ENCODE measurements around the gene CDKN1A.

The CDKN1A gene

GRCh38 chr6:36718560-36718959 is 40.0 kb downstream of the CDKN1A start:
- TF ChIP-seq CTCF (IDR thresholded peaks at IDR 0.05; ENCODE audit: low read length) (no peak), EZH2 (optimal IDR thresholded peaks at IDR 0.05; ENCODE audit: low read depth, low read length) (no peak), EZH2phosphoT487 (IDR thresholded peaks at IDR 0.05; ENCODE audit: low read length) (no peak)
- H2AFZ ChIP-seq (ENCODE audit: low read length) = no peak overlapping the region
- no peaks in the 10 kb centered on the region for H3K79me2 ChIP-seq (ENCODE audit: low read length)
- no peaks in the 10 kb centered on the region for H3K27me3 ChIP-seq (replicated peaks; ENCODE audit: insufficient read depth, low read length)
- H3K9me2 ChIP-seq (replicated peaks; ENCODE audit: insufficient read depth, low read length) = no peaks in the 10 kb centered on the region
- no peaks in the 10 kb centered on the region for H4K20me1 ChIP-seq (ENCODE audit: insufficient read depth, low read length)
- no peak overlapping the region for H3K27ac ChIP-seq (ENCODE audit: low read length)
- H3K36me3 ChIP-seq (replicated peaks; ENCODE audit: insufficient read depth, low read length) = no peaks in the 10 kb centered on the region
- no peaks in the 10 kb centered on the region for H3K9me3 ChIP-seq (replicated peaks; ENCODE audit: insufficient read depth, low read length)
- H3F3A ChIP-seq (ENCODE audit: insufficient read depth, low read length) = no peaks in the 10 kb centered on the region
- H3K9ac ChIP-seq (ENCODE audit: low read length) = no peak overlapping the region
- no peaks in the 10 kb centered on the region for H3K4me1 ChIP-seq (ENCODE audit: low read length)
- no peak for DNase-seq
- no peak overlapping the region for H3K4me2 ChIP-seq (ENCODE audit: low read depth, low read length)
- H3K4me3 ChIP-seq (ENCODE audit: low read length) = no peak overlapping the region

- no peak overlapping the region for H3K4me2 ChIP-seq (ENCODE audit: low read depth, low read length)
- H3K27ac ChIP-seq (ENCODE audit: low read length) = no peak overlapping the region
- no peaks in the 10 kb centered on the region for H3K4me1 ChIP-seq (ENCODE audit: low read length)
- H4K20me1 ChIP-seq (ENCODE audit: insufficient read depth, low read length) = no peaks in the 10 kb centered on the region
- no peak overlapping the region for H3K4me3 ChIP-seq (ENCODE audit: low read length)
- H3K79me2 ChIP-seq (ENCODE audit: low read length) = no peaks in the 10 kb centered on the region
- H3F3A ChIP-seq (ENCODE audit: insufficient read depth, low read length) = no peaks in the 10 kb centered on the region
- no peaks in the 10 kb centered on the region for H3K9me3 ChIP-seq (replicated peaks; ENCODE audit: insufficient read depth, low read length)
- DNase-seq = no peak
- no peaks in the 10 kb centered on the region for H3K27me3 ChIP-seq (replicated peaks; ENCODE audit: insufficient read depth, low read length)
- H2AFZ ChIP-seq (ENCODE audit: low read length) = no peak overlapping the region
- TF ChIP-seq CTCF (IDR thresholded peaks at IDR 0.05; ENCODE audit: low read length) (no peak), EZH2phosphoT487 (IDR thresholded peaks at IDR 0.05; ENCODE audit: low read length) (no peak), EZH2 (optimal IDR thresholded peaks at IDR 0.05; ENCODE audit: low read depth, low read length) (no peak)
- H3K36me3 ChIP-seq (replicated peaks; ENCODE audit: insufficient read depth, low read length) = no peaks in the 10 kb centered on the region
- no peaks in the 10 kb centered on the region for H3K9me2 ChIP-seq (replicated peaks; ENCODE audit: insufficient read depth, low read length)
- H3K9ac ChIP-seq (ENCODE audit: low read length) = no peak overlapping the region
Measured at GRCh38 chr6:36719126-36719525, 40.6 kb downstream of the CDKN1A start.

GRCh38 chr6:36720251-36721141 is 42.0 kb downstream of the CDKN1A start:
- H3K27me3 ChIP-seq (replicated peaks; ENCODE audit: insufficient read depth, low read length) = no peaks in the 10 kb centered on the region
- H3K9me3 ChIP-seq (replicated peaks; ENCODE audit: insufficient read depth, low read length) = no peaks in the 10 kb centered on the region
- peaks cover 13% of the 10 kb centered on the region for H3K4me1 ChIP-seq (ENCODE audit: low read length)
- H3F3A ChIP-seq (ENCODE audit: insufficient read depth, low read length) = no peaks in the 10 kb centered on the region
- H4K20me1 ChIP-seq (ENCODE audit: insufficient read depth, low read length) = no peaks in the 10 kb centered on the region
- no peaks in the 10 kb centered on the region for H3K79me2 ChIP-seq (ENCODE audit: low read length)
- H3K4me2 ChIP-seq (ENCODE audit: low read depth, low read length) = no peak overlapping the region
- no peak for DNase-seq
- H3K27ac ChIP-seq (ENCODE audit: low read length) = no peak overlapping the region
- no peak overlapping the region for H2AFZ ChIP-seq (ENCODE audit: low read length)
- no peaks in the 10 kb centered on the region for H3K9me2 ChIP-seq (replicated peaks; ENCODE audit: insufficient read depth, low read length)
- no peak for TF ChIP-seq CTCF (IDR thresholded peaks at IDR 0.05; ENCODE audit: low read length)
- no peak for TF ChIP-seq EZH2phosphoT487 (IDR thresholded peaks at IDR 0.05; ENCODE audit: low read length)
- no peak for TF ChIP-seq EZH2 (optimal IDR thresholded peaks at IDR 0.05; ENCODE audit: low read depth, low read length)
- H3K9ac ChIP-seq (ENCODE audit: low read length) = no peak overlapping the region
- no peak overlapping the region for H3K4me3 ChIP-seq (ENCODE audit: low read length)
- no peaks in the 10 kb centered on the region for H3K36me3 ChIP-seq (replicated peaks; ENCODE audit: insufficient read depth, low read length)

Data from MM.1S (cell line).